ENCODE results near the gene KAZALD1.

Gene KAZALD1

GRCh38 chr10:101095550-101096213, 33.9 kb downstream of the KAZALD1 start:
- no peaks in the 10 kb centered on the region for H3K27me3 ChIP-seq (ENCODE audit: control insufficient read depth, insufficient read depth, low read length)
- H3K4me3 ChIP-seq (ENCODE audit: low read depth, low read length) = no peak overlapping the region
- H3K36me3 ChIP-seq (ENCODE audit: control insufficient read depth, insufficient read depth, low read length) = no peaks in the 10 kb centered on the region
- H3K27ac ChIP-seq = no peak overlapping the region
- no peaks in the 10 kb centered on the region for H3K79me2 ChIP-seq
- H2AFZ ChIP-seq = no peak overlapping the region
- H3K4me1 ChIP-seq = no peaks in the 10 kb centered on the region
- TF ChIP-seq CTCF (IDR thresholded peaks at IDR 0.05) = peak; percentile 90
- no peak overlapping the region for H3K4me2 ChIP-seq (ENCODE audit: low read length)
- H3K9me3 ChIP-seq (ENCODE audit: control insufficient read depth, low read length) = no peaks in the 10 kb centered on the region
- no peak overlapping the region for H3K9ac ChIP-seq

GRCh38 chr10:101096378-101096777, 34.6 kb downstream of the KAZALD1 start:
- Histone ChIP-seq H3K4me1 (no peaks in the 10 kb centered on the region), H2AFZ (no peak overlapping the region), H3K9me3 (ENCODE audit: control insufficient read depth, low read length) (no peaks in the 10 kb centered on the region), H3K27ac (no peak overlapping the region), H3K4me2 (ENCODE audit: low read length) (no peak overlapping the region), H3K36me3 (ENCODE audit: control insufficient read depth, insufficient read depth, low read length) (no peaks in the 10 kb centered on the region), H3K79me2 (no peaks in the 10 kb centered on the region), H3K27me3 (ENCODE audit: control insufficient read depth, insufficient read depth, low read length) (no peaks in the 10 kb centered on the region), H3K9ac (no peak overlapping the region), H3K4me3 (ENCODE audit: low read depth, low read length) (no peak overlapping the region)
- TF ChIP-seq CTCF (IDR thresholded peaks at IDR 0.05) = no peak

- Histone ChIP-seq H3K4me1 (no peaks in the 10 kb centered on the region), H3K4me2 (ENCODE audit: low read length) (no peak overlapping the region), H3K79me2 (no peaks in the 10 kb centered on the region), H3K9me3 (ENCODE audit: control insufficient read depth, low read length) (no peaks in the 10 kb centered on the region), H3K27ac (no peak overlapping the region), H3K36me3 (ENCODE audit: control insufficient read depth, insufficient read depth, low read length) (no peaks in the 10 kb centered on the region), H3K27me3 (ENCODE audit: control insufficient read depth, insufficient read depth, low read length) (no peaks in the 10 kb centered on the region), H3K9ac (no peak overlapping the region), H3K4me3 (ENCODE audit: low read depth, low read length) (no peak overlapping the region), H2AFZ (no peak overlapping the region)
- no peak for TF ChIP-seq CTCF (IDR thresholded peaks at IDR 0.05)
Measured at GRCh38 chr10:101097881-101098280, 36.1 kb downstream of the KAZALD1 start.

- Histone ChIP-seq H3K36me3 (ENCODE audit: control insufficient read depth, insufficient read depth, low read length) (no peaks in the 10 kb centered on the region), H2AFZ (no peak overlapping the region), H3K9me3 (ENCODE audit: control insufficient read depth, low read length) (no peaks in the 10 kb centered on the region), H3K27me3 (ENCODE audit: control insufficient read depth, insufficient read depth, low read length) (no peaks in the 10 kb centered on the region), H3K27ac (no peak overlapping the region), H3K79me2 (no peaks in the 10 kb centered on the region), H3K4me3 (ENCODE audit: low read depth, low read length) (no peak overlapping the region), H3K4me2 (ENCODE audit: low read length) (no peak overlapping the region), H3K4me1 (no peaks in the 10 kb centered on the region), H3K9ac (no peak overlapping the region)
- no peak for TF ChIP-seq CTCF (IDR thresholded peaks at IDR 0.05)
Measured at GRCh38 chr10:101099901-101100300, 38.1 kb downstream of the KAZALD1 start.

- H2AFZ ChIP-seq = no peak overlapping the region
- no peak overlapping the region for H3K4me3 ChIP-seq (ENCODE audit: low read depth, low read length)
- no peaks in the 10 kb centered on the region for H3K79me2 ChIP-seq
- H3K27me3 ChIP-seq (ENCODE audit: control insufficient read depth, insufficient read depth, low read length) = no peaks in the 10 kb centered on the region
- no peak for TF ChIP-seq CTCF (IDR thresholded peaks at IDR 0.05)
- no peaks in the 10 kb centered on the region for H3K9me3 ChIP-seq (ENCODE audit: control insufficient read depth, low read length)
- no peak overlapping the region for H3K4me2 ChIP-seq (ENCODE audit: low read length)
- H3K9ac ChIP-seq = no peak overlapping the region
- no peak overlapping the region for H3K27ac ChIP-seq
- no peaks in the 10 kb centered on the region for H3K36me3 ChIP-seq (ENCODE audit: control insufficient read depth, insufficient read depth, low read length)
- no peaks in the 10 kb centered on the region for H3K4me1 ChIP-seq
Measured at GRCh38 chr10:101101372-101101881, 39.6 kb downstream of the KAZALD1 start.

All from parathyroid adenoma (tissue), 2 donors.